Kasumi-1 (cell line): Measurements from ENCODE around the gene TMCC1.
A peak's percentile ranks its signal among the peaks of the same experiment; 100 is the strongest.
"Not testable (repeated sequence)": the region's sequence is repeated elsewhere in the genome, so short reads cannot be mapped to it uniquely, and the experiment has no call there.

Experiments used
- DNase-seq, 2 experiments: peaks; one replicate each; lab custom pipeline; 2025; lab: John Stamatoyannopoulos, UW

Gene TMCC1

DNA sequence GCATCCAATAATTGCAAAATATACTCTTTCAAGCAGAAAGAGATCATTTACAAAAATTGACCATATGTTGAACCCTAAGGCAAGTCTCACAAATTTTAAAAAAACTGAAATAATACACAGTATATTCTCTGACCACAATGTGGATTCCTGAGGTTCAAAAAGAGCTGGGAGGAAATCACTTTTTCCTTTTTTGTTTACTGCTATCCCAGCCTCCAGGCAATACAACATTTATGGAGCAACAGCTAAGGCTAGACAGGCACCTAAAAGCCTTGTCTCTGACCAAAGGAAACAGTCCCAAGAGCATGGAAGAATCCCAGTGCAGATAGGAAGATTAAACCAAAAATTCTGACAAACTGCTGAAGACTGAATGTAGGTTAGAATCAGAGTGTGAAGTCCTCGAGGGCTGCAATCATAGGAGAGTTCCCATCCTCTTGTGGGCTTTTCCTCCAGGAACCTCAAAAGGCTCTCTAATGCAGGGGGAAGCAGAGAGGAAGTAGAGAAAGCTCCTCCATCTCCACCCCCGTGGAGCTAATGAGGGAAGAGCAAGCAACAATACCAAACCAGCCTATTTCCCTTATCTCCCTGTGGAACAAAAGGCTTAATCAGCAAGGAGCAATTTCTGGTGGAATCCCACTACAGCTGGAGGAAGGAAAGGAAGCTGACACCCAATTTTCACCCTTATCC is 57.0 kb downstream of the TMCC1 start:
- peak; percentile 8 to 10 for DNase-seq

GRCh38 chr3:129835198-129835597 is 58.3 kb downstream of the TMCC1 start:
- DNase-seq: no peak

GRCh38 chr3:129834580-129834979 is 58.9 kb downstream of the TMCC1 start:
- DNase-seq: no peak

DNA sequence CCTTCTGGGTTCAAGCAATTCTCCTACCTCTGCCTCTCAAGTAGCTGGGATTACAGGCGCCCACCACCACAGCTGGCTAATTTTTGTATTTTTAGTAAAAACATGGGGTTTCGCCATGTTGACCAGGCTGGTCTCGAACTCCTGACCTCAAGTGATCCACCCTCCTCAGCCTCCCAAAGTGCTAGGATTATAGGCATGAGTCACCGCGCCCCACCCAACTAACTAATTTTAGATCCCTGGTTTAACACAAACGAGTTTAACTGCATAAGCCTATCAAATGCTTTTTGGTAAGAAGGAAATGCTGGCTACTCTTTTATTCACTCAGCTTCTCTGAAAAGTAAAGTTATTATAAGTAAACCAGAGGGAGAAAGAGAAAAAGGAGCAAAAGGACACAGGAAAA is 61.6 kb downstream of the TMCC1 start:
- DNase-seq: not testable (repeated sequence)

GRCh38 chr3:129831503-129831902 is 62.0 kb downstream of the TMCC1 start:
- DNase-seq: no peak

GRCh38 chr3:129829640-129830039 is 63.9 kb downstream of the TMCC1 start:
- DNase-seq: peak; percentile 82 to 84

DNA sequence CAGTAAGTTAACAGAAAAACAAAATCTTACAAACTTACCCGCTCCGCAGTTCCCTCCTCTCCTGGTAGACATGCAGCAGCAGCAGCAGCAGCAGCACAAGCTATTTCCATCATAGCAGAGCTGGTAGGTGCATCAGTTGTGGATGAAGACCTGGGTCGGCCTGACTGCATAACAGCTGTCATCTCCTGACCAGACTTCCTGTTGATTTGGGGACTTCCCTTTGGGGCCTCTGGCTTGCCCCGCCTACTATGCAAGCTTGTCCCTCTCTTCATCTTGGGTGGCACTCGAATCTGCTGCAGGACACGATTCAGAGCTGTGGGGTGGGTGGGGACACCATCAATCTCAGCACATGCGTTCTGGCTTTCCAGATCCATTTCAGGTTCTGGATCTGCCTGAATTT is 65.7 kb downstream of the TMCC1 start:
- DNase-seq: peak; percentile 30 to 44

- peak; percentile 35 to 69 for DNase-seq
Measured at GRCh38 chr3:129824926-129825541, 68.5 kb downstream of the TMCC1 start.

DNA sequence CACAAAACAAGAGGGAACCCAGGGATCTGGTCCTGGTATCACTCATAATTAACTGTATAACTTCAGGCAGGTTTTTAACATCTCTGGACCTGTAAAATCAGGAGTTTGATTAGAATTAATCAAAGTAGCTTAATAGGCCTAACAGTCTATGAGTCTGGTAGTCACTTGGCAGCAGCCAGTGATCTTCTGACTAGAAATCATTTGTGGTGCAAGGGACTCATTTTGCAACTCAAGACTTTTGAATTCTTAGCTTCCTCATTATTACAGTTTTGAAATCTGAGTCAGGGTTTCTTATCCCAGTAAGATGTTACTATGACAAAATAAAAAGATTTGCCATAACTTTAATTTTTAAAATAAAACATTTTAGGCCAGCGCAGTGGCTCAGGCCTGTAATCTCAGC is 70.8 kb downstream of the TMCC1 start:
- DNase-seq: peak; percentile 18 to 33

DNA sequence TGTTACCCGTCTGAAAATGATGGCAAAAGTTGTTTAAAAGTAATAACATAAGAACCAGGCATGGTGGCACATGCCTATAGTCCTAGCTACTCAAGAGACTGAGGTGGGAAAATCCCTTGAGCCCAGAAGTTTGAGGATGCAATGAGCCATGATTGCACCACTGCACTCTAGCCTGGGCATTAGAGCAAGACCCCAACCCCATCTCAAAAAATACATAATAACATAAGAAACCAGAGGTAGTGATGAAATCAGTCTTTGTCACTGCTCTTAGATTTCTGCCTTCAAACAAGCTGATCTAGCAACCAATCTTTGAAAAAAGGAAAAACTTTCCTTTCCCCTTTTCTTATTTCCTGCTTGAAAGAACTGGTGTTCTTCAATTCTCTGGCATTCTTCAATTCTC is 71.3 kb downstream of the TMCC1 start:
- DNase-seq: no peak

- no peak for DNase-seq
Measured at GRCh38 chr3:129820587-129820986, 72.9 kb downstream of the TMCC1 start.

GRCh38 chr3:129812589-129812988 is 80.9 kb downstream of the TMCC1 start:
- no peak for DNase-seq

- peak in 1 of 2 experiments; percentile 15 for DNase-seq
Measured at GRCh38 chr3:129809297-129809696, 84.2 kb downstream of the TMCC1 start.

DNA sequence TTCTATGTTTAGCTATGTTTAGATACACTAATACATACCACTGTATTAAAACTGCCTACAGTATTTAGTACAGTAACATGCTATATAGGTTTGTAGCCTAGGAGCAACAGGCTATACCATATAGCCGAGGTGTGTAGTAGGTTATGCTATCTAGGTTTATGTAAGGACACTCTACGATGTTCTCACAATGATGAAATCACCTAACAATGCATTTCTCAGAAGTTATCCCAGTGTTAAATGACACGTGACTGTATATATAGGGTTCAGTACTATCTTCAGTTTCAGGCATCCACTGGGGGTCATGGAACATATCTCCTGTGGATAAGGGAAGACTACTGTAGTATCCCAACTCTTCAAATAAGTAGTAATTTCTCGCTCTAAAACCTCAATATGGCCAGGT is 97.4 kb downstream of the TMCC1 start:
- no peak for DNase-seq

GRCh38 chr3:129795186-129796010 is 98.1 kb downstream of the TMCC1 start:
- no peak for DNase-seq

DNA sequence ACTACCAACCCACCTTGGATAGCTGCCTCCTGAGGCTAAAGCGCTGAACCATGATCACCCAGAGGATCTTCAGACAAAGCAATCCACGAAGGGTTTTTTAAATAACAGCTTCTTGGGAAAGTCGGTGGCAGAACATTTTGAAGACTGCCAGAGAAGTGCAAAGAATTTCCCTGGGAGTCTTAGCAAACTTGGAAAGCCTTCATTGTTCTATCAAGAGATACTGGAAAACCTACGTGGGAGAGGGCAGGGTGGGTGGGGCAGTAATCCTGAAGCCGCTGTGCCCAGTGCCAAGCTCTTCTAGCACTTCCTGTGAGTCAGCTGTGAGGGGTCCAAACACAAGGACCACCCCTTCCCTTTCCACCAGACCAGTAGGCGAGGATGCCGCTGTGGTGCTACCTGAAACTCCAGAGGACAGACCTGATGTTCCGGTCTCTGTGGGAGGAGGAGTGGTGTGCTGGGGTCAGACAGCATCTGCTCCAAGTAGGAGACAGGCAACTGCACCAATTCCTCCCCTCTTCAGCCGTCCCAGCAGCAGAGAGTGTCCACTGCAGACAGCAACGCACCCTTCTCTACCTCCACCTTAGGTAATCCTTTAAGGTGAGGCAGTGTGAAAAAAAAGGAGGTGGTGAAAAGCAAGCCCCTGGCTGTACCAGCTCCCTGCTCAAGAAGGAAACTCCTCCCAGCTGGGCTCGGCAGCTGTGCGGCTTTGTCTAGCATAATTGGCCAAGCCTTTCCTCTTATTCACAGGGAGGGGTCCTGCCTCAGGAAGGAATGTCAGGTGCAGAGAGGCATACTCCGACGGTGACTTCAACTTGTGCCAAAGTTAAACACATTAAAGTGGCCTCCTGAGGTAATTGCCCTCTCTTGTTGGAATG is 99.0 kb downstream of the TMCC1 start:
- peak; percentile 30 to 34 for DNase-seq

- DNase-seq: peak; percentile 51 to 69
Measured at GRCh38 chr3:129793942-129794310, 99.6 kb downstream of the TMCC1 start.

DNA sequence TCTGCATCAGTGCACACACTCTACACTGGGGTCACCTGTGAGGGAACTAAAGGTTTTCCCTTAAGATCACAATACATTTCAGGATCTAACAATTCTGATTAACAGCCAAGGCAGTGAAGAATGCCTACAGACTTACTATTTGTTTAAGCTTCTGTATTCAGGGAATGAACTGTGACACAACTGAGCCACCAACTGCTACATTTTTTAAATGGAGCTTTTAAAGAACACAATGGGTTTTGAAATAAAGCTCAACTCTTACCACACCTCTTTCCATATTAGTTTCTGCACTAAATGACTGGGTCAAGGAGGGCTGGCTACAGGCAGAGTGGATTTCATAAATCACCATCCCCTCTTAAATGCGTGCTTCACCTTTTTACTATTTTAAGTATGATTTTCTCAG is 100.2 kb downstream of the TMCC1 start:
- no peak for DNase-seq

DNA sequence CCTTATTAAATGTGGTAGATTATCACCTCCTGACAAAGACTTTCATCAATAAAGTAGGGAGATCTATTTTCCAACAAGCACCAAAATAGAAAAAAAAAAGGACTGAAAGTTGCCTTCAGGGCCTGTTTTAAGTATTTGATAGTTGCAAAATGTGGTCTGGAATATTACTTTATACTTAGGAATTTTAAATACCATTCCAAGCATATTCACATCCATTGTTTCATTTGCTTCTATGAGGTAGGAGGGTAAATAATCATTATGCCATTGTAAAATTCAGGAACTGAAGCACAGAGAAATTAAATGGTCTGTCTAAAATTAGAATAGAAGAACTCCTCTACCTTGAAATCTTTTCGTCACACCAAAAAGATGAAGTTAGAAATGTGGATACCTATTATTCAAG is 110.0 kb downstream of the TMCC1 start:
- DNase-seq: no peak

DNA sequence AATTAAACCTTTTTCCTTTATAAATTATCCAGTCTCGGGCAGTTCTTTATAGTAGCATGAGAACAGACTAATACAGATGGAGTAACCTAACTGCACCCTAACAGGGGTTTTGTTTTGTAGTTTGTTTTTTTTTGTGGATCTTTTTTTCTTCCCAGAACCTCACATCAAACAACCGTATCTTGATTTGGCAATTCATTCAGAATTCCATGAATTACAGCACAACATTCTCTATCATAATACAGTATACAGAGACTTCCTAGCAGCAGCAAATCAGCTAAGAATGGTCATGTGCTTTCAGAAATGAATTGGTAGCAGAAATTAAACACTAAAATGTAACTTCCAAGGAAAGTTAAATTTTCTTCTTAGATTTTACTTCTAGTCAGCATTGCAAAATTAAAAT is 114.6 kb downstream of the TMCC1 start:
- no peak for DNase-seq

DNA sequence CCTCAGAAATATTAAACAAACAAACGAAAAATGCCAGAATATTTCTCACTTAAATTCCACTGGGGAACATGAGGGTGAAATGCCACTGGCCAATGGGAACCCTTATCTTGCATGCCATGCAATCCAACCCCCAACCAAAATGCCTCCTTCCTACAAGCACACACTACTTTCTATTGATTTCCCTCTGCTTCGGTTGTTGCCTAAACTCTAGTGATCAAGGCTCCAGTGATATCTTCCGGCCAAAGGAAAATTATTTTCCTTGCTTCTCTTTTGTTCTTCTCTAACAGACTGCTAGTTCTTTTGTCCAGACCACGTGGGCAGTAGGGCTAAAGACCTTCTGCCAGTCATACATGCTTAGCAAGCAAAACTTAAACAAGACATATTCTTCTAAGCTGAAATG is 115.7 kb downstream of the TMCC1 start:
- no peak for DNase-seq

GRCh38 chr3:129775870-129776269 is 117.6 kb downstream of the TMCC1 start:
- no peak for DNase-seq
